Frontal cortex (tissue), 4 donors: ENCODE data around the gene CFAP77. TPM values are rescaled to one million over a fixed set of nuclear protein-coding genes. Genes with fewer than 3 reads are reported as not detected.

Experiments
- DNase-seq, 2 donors: peaks; one replicate each; pipeline ENCODE4 v3.0.0; 2012; ENCODE audit warnings: low spot score in 2 of 2
- FAIRE-seq: peaks from 2 replicates; lab custom pipeline; 2012; peaks lifted over from hg19 to GRCh38; lab: Jason Lieb, UNC
- total RNA-seq: library from RNA; depleted of rRNA; stranded (reverse); fragments of >200 nt; gene quantifications from one replicate; pipeline ENCODE4 v1.2.3, GENCODE V29; 2014
- donor health status: control.
- donor health status: control.
- donor health status: control.

Gene CFAP77
- total RNA-seq, 1 donor from 2014 or later: not detected

DNA sequence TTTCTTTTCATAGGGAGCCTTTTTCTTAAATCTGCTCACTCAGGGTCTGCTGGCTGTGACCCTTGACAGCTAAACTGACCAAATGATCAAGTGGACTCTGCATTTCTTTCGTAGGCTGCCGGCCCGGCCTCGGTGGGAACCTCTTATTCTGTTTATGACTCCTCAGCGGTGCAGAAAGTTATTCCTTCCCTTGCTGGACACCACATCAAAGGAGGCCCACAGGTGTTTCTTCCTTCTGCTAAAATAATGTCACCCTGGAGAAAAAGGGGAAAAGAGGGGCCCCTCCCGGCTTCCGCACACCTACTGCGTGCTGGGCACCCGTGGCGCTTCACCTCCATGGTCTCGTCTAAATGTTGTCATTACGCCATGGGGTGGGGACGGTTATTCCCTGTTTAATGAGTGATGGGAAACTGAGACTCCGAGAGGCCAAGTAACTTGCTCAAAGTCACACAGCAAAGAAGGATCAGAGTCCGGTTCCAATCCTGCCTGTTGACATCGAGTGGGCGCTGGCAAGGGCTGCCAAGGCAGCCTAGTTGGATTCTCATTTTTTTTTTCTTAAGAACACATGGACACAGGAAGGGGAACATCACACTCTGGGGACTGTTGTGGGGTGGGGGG is 72.3 kb downstream of the CFAP77 start:
- FAIRE-seq: no peak
- no peak for DNase-seq

DNA sequence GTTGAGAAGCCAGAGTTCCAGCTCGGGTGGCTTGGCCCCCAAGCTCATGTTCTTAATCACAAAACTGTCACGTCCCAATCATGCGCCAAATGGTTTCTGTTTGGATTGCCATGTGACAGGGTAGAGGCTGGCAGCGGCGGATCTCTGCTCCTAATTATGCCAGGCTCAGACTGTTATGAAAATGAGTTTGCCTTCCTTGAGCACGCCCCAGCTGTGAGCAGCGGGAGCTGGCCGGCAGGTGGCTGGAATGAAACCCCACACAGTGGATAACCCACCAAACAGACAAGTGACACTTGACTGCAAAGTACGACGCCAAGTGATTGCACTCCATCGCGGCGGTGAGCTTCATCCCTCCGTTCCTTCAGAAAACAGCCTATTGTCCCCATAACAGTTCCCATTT is 75.4 kb downstream of the CFAP77 start:
- FAIRE-seq (no peak), DNase-seq (no peak)

DNA sequence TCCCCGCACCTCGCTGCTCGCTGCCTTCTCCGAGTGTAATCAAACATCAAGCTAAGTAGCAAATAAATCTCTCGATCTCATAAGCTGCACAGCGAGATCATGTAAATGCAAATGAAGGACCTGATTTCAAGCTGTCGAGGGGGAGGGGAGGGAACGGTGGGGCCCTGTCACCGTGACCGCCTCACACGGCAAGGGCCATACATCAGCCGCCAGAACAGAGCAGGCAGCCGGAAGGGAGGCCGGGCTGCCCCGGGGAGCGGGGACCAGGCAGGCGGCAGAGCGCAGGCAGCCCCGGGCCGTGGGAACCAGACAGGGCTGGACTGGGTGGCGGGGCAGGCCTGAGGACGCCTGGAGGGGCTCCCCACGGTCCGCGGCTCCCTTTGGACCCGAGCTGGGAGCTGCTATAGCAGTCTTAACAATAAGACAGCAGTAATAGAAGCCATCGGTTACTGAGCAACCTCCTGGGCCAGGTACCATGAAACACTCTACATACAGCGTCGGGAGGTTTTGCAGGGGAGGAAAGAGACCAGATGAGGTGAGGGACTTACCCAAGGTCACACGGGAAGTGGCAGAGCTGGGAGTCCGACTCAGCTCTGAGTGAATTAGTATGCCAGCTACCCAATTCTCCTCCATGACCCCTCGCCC is 76.8 kb downstream of the CFAP77 start:
- no peak for FAIRE-seq
- no peak for DNase-seq

DNA sequence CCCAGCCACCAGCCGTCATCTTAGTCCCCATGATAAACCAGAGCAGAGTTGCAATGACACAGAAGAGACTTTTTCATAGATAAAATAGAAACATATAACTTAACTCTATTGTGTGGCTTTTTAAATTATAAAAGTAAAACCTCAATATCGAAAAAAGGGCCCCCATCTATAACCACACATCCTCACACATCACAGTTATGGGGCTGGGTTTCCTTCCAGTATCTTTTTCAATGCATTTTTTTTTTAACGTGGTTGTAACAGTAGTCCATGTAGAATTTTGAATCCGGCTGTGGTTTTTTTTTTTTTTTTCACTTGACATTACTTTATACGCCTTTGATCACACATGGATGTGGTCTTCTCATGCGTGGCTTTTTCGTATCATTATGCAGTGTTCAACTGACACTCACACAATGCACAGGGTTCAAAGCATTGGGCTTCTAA is 77.4 kb downstream of the CFAP77 start:
- FAIRE-seq: no peak
- DNase-seq: no peak

DNA sequence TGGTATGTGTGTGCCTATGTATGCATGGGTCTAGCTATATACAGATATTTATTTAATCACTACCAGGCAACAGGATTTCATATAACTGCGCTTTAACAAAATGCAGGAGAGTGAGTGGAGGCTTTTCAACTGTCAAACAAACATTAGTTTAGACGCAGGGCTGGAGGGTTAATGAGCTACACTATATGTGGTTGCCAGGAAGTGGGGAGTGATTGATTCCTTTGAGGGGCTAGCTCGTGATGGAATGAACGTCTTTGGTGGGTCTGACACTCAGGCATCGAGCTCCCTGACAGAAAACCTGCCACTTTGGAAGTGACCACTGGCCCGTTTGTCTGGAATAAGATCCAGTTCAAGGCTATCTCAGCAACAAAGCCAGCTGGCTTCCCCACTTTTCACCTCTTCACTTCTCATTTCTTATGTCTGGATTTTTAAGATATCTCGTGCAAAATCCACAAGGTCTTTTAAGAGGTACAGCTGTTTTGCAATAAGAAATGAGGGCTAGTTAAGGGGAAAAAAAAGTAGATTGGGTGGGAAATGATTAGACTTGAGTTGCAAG is 78.0 kb downstream of the CFAP77 start:
- DNase-seq (no peak), FAIRE-seq (no peak)

DNA sequence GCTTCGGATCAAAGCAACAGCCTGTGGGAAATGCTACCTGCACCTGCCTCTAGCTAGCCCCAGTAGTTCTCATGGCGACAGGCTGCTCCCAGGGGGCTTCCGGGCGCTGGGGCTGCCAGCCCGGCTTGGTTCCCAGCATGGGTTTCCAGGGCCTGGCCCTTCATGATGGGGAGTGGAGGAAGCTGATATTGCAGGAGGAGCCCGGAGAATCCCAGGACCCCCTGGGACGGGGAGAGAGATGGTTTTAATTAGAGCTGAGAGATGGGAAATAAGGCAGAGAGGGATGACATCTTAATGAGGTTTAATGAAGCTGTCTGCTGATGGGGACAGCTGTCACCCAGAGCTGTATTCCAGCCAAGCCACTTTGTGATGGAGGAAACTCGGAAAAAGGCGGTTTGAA is 78.6 kb downstream of the CFAP77 start:
- no peak for FAIRE-seq
- no peak for DNase-seq

DNA sequence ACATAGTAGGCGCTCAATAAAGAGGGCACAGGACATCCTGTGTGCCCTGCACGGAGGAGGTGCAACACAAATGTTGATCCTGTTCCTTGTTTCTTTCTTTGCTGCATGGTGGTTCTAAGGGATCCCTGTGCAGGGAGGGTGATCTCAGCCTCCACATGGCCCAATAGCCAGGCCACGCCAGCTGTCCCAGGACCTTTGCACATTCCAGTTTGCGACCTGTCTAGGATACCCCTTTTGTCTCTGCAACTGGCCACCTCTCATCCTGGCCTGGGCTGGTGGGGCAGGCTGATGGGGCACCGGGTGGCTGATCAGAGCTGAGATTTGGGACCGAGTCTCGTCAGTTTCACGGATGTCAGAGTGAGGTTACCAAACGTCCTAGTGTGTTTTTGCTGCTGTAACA is 79.5 kb downstream of the CFAP77 start:
- no peak for FAIRE-seq
- no peak for DNase-seq

DNA sequence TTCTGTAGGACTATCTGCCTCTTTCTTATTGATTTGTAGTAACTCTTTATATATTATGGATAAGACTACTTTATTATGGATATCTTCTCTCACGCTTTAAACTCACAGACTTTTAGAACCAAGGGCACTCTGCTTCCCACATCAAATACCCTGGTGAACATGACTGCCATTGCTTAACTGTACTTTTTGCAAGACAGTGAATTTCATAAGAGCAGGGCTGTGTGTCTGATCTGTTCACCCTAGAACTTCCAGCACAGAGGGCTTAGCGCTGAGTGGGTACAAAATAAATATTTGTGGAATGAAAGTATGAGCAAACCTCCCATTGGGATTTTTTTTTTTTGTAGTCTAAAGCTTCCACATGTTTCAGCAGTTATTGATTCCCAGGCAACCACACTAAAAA is 84.8 kb downstream of the CFAP77 start:
- FAIRE-seq (no peak), DNase-seq (no peak)

DNA sequence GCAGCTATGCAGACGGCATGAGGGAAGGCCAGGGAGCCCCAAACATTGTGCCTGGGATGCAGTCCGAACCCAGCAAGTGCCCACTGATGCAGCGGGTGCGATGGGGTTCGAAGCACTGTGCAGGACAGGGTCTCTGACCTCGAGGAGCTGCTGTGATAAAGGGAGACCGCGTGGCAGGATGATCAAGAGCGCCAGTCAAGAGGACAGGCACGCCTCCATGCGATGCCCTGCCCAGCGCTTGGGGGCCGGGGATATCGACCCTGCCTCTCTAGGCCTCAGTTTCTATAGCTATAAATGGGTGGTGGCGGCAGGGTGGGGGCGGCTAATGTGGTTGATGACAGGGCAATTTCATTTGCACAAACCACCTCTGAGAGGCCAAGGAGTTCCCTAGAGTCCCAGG is 87.7 kb downstream of the CFAP77 start:
- no peak for FAIRE-seq

DNA sequence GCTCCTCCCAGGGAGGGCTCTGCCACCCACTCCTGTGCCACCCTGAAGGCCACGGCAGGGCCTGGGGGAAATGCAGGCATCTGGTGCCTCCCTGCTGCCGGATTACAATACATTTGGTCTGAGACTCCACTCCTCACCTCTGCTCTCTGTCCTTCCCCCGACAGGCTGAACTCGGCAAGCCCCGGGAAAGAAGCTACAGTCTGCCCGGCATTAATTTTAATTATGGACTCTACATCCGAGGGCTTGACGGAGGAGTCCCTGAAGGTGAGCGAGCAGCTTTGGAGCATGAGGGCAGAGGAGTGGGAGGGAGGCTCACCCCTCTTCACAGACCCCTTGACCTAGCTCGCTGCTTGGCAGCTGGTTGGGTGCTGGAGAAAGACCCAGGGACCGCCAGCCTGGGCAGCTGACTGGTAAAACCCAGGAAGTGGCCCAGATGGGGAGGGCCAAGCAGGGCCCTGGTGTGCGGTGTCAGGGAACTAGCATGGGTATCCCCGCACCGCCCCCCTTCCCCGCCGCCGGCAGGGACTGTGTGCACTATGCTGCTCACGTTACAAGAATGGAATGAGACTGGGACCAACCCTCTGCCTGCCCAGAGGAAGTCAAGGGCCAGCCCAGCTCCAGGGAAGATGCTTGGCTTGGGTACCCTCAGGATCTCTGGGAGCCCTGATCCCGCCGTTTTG is 88.7 kb downstream of the CFAP77 start:
- DNase-seq: no peak
- no peak for FAIRE-seq

More for the DNA sequence above, 87.7 kb downstream of the CFAP77 start:
- no peak for DNase-seq

DNA sequence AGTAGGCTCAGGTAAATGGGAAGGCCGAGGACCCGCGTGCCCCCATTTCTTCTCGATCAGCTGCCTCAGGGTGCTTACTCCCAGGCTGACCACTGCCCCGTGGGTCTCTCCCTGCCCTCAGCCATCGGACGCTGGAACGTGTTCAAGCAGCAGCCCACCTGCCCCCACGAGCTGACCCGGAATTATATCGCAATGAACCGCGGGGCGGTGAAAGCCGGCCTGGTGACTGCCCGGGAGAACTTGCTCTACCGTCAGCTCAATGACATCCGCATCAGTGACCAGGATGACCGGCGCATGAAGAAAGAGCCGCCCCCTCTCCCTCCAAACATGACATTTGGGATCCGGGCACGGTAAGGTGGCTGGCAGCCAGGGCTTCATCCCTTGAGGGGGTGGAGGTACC is 89.2 kb downstream of the CFAP77 start:
- FAIRE-seq: no peak

DNA sequence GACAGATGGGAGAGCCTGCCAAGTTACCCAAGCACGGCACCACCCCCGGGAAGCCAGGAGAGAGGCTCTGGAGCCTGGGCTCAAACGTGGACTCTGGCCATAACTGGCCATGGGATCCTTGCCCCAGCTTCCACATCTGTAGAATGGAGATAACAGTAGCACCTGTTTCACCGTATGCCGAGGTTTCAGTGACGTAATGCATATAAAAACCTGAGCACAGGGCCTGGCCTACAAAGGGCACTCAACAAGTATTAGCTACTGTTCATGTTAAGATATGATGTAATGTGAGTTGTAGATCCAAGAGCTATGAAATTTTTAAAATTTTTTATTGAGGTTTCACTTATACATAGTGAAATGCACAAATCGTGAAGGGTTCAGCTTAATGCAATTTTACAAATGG is 90.2 kb downstream of the CFAP77 start:
- DNase-seq (no peak), FAIRE-seq (no peak)

More for the DNA sequence above, 89.2 kb downstream of the CFAP77 start:
- DNase-seq: no peak

DNA sequence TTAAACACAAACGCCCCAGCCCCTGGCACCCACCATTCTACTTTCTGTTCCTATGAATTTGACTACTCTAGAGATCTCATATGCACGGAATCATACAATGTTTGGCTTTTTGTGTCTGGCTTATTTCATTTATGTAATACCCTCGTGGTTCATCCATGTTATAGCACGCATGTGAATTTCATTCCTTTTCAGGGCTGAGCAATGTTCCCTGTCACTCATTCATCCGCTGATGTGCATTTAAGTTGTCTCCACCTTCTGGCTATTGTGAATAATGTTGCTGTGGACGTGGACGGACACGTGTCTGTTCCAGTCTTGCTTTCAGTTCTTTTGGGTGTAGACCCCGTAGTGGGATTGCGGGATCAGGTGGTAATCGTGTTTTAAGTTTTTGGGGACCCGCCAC is 92.5 kb downstream of the CFAP77 start:
- DNase-seq: no peak
- FAIRE-seq: no peak

DNA sequence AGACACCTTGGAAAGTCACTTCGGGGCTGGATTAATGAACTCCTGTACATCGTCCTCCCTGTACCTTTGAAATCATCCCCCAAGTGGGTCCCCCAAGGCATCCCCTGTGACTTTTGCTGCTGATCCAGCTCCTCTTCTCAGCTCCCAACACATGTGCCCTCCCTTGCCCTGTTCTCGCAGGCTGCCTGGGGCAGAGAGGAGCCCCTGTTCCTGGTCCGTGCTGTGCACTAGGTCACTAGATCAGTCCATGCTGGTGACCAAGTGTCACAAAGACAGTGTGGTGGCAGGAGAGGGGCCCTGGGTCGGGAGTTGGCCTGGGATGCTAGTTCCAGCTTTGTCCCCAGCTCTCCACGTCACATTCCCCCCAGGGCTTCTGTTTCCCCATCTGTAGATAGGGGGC is 93.1 kb downstream of the CFAP77 start:
- DNase-seq: no peak
- no peak for FAIRE-seq

DNA sequence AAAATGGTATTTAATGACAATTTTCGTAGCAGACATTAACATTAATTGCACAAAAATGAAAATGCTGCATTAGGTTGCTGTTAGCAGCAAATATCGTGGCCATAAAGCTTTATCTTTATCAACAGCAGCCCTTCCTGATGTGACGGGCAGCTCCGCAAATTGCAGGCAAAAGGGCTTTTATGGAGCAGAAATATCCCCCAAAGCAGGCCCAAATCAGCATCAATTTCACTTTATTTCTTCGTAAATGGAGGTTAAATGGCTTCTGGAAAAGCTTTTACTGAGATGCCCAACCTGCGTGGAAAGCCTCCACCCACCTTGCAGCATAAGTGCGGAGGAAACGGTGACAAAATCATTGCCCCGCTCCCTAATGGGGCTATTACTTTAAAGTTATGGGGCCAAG is 94.5 kb downstream of the CFAP77 start:
- FAIRE-seq (no peak), DNase-seq (no peak)

DNA sequence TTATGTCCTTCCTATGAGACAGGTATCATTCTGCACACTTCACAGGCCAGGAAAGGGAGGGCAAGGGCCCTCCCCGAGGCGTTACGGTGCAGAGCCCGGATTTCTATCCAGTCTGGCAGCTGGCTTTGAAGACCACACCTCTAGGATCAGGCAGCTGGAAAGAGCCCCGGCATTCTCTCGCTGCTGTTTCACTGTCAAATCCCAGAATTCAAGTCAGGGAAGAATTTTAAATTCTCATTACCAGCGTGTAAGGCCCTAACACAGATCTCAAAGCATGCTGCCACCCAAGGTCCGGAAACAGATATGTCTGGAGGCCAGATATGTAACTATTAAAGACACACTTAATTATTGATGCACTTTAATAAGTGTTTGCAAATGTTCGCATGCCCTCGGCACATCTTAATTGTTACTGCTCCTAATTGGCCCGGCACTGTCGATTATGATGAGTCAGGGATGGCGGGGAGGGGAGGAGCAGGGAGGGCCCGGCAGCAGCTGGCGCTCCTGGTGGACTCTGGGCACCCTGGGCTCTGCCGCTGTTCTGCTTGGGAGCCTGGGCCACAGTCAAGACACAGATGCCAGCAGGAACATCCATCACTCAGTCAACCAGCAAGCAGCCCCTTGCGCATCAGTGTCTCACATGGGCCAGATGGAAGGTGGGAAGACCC is 96.1 kb downstream of the CFAP77 start:
- DNase-seq: no peak
- FAIRE-seq: no peak

DNA sequence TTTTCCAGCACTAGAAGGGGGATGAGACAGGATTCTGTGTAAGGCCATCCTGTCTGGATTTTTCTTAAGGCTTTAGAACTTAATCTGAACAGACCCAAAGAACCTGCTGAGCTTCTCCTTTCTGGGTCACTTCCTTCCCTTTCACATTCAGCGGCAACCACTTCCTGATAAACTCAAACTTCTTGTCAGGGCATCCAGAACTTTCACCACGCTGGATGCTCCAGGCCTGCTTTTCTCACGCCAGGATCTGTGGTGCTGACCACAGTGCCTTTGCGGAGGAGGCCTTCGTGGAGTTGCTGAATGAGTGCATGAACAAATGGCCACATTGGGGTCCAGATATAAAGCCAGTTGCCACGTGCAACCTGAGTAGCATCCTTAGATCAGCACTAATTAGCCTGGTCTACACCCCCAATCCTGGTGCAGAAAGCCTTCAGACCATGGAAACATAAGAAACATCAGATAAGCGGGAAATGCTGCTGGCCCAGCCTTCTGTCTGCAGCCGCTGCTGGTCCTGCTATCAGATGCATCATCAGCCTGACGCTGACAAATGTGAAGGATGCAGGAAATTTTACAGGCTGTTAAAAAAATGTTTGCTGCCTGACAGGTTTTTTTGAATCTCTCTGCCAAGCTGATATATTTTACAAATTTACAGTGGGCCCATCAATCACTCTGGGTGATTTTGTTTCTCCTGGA is 97.1 kb downstream of the CFAP77 start:
- no peak for DNase-seq
- FAIRE-seq: no peak

DNA sequence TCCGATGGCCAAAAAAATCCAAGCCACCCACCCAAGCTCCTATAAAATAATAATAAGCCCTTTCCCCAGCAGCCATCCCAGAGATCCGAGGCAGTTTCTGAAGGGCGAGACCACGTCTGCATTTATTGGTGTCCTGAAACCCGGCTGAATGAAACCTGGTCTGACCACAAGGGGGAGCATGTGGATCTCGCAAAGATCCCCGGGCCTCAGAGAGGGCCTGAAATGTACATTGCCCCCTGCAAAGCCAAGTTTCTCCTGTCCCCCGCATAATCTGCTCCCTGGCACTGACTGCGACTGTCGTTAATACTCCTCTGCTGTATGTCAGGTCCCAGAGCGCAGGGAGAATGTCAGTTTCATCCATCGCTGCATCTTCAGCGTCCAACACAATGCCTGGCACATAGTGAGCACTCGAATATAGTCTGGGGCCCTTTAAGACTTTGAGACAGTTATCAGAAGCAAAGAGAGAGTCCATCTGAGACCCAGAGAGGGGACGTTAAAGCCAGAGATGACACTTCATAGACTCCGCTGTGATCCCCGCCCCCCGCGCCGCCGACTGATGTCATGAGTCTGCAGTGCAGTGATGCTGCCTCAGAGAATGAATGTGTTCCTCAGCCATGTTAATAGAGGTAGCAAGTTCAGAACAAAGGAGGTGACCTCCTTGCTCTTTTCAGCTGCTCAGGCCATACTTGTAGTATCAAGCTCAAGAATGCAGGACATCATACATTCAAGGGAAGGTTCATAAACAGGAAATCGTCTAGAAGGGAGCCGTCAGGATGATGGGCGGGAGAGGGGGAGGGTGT is 97.9 kb downstream of the CFAP77 start:
- DNase-seq (peak; percentile 71 to 87), FAIRE-seq (no peak)
